ENCODE measurements around the gene ARMC6. TPM values are rescaled to one million over a fixed set of nuclear protein-coding genes. Genes with fewer than 3 reads are reported as not detected.

The ARMC6 gene
- total and polyA plus RNA-seq, 2 donors (not counting 3 experiments of a cell fraction or from before 2014, with no cell fraction given): 33.9 to 44.7 TPM

DNA sequence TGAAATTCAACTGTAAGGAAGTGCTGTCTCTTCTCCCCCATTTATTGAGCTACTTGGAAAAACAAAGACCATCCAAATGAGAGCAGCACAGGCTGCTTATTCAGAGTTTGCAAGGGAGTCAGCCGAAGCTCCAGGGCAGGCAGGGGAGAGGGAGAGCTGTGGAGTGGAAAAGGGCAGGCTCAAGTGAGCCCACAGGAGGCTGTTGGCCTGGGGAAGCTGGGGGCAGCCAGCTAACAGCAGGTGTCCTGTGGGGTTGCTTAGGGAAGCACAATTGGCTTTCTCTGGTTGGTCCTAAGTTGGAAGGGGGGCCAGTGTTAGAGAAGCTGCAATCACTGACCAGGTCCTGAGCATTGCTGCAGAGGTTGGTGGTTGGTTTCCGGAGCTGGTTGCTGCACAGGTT lies 54.3 kb downstream of the ARMC6 start:
- BruUV-seq (replicated peaks): no TSS peak
- TF ChIP-seq FOS (IDR thresholded peaks at IDR 0.05; ENCODE audit: borderline replicate concordance, insufficient read depth, low read length) (no peak), POLR2A (IDR thresholded peaks at IDR 0.05; ENCODE audit: low read depth, low read length) (no peak), GATA2 (IDR thresholded peaks at IDR 0.05; ENCODE audit: insufficient read depth, insufficient read length, low read depth, low read length) (no peak), POLR2AphosphoS5 (IDR thresholded peaks at IDR 0.05; ENCODE audit: insufficient read depth, low read depth, low read length) (no peak), MAX (IDR thresholded peaks at IDR 0.05; ENCODE audit: insufficient read depth, insufficient read length) (no peak), MYC (IDR thresholded peaks at IDR 0.05; ENCODE audit: low read depth, low read length) (no peak), EZH2 (IDR thresholded peaks at IDR 0.05; ENCODE audit: borderline replicate concordance, low read depth, low read length, severe bottlenecking) (no peak), JUN (IDR thresholded peaks at IDR 0.05; ENCODE audit: borderline replicate concordance, insufficient read depth, insufficient read length, low read depth) (no peak)
- TF ChIP-seq, protein P1, sequence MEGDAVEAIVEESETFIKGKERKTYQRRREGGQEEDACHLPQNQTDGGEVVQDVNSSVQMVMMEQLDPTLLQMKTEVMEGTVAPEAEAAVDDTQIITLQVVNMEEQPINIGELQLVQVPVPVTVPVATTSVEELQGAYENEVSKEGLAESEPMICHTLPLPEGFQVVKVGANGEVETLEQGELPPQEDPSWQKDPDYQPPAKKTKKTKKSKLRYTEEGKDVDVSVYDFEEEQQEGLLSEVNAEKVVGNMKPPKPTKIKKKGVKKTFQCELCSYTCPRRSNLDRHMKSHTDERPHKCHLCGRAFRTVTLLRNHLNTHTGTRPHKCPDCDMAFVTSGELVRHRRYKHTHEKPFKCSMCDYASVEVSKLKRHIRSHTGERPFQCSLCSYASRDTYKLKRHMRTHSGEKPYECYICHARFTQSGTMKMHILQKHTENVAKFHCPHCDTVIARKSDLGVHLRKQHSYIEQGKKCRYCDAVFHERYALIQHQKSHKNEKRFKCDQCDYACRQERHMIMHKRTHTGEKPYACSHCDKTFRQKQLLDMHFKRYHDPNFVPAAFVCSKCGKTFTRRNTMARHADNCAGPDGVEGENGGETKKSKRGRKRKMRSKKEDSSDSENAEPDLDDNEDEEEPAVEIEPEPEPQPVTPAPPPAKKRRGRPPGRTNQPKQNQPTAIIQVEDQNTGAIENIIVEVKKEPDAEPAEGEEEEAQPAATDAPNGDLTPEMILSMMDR (IDR thresholded peaks at IDR 0.05; ENCODE audit: extremely low read depth in 1 of 2, insufficient read depth in 1 of 2, low read depth in 1 of 2, low read length in 2 of 2): no peak
- H3K4me1 ChIP-seq (ENCODE audit: control insufficient read depth, extremely low read depth, insufficient read depth, low read length): no peaks in the 10 kb centered on the region
- intact Hi-C loops (cut with micrococcal nuclease): no loop called here
- no peak overlapping the region for H3K4me2 ChIP-seq (ENCODE audit: insufficient read depth, low read length)
- H3K9me3 ChIP-seq (replicated peaks; ENCODE audit: control insufficient read depth, insufficient read depth, low read length): no peaks in the 10 kb centered on the region
- no peak overlapping the region for H3K27ac ChIP-seq (ENCODE audit: insufficient read depth, low read depth, low read length)
- H3K27me3 ChIP-seq (ENCODE audit: control insufficient read depth in 2 of 2, insufficient read depth in 2 of 2, low read length in 2 of 2): no peaks in the 10 kb centered on the region
- no peaks in the 10 kb centered on the region for H4K20me1 ChIP-seq (replicated peaks; ENCODE audit: control insufficient read depth, extremely low read depth, insufficient read depth, low read length)
- ChIA-PET POLR2A (no interaction called here), CTCF (interaction anchor here (0.6 to 0.9 kb wide), 2 partner anchors 10 to 143 kb away, joined by 3 to 5 read pairs; no protein-coding TSS in a partner anchor)
- dilution Hi-C loops (cut with MboI; ENCODE audit: extremely low pct_ligation_motif_present, low sequenced_read_pairs): no loop called here
- no peaks in the 10 kb centered on the region for H3K79me2 ChIP-seq (ENCODE audit: control insufficient read depth, insufficient read depth, low read length)
- no peaks in the 10 kb centered on the region for H3K9me1 ChIP-seq (replicated peaks; ENCODE audit: control insufficient read depth, extremely low read depth, insufficient read depth, low read length)
- no peak overlapping the region for H2AFZ ChIP-seq (ENCODE audit: low read depth, low read length)
- DNase-seq (ENCODE audit: low read depth, low spot score) (no peak), FAIRE-seq (no peak)
- H3K9ac ChIP-seq (replicated peaks; ENCODE audit: extremely low read depth, insufficient read depth, low read length): no peak overlapping the region
- H3K36me3 ChIP-seq (ENCODE audit: control insufficient read depth in 2 of 2, extremely low read depth in 1 of 2, insufficient read depth in 2 of 2, low read length in 2 of 2): no peaks in the 10 kb centered on the region
- no peak overlapping the region for H3K4me3 ChIP-seq (replicated peaks in 1 of 3; ENCODE audit: insufficient read depth in 1 of 3, low read depth in 1 of 3, low read length in 3 of 3)

All from endothelial cell of umbilical vein (primary cell).